Esophagus squamous epithelium (tissue), 4 donors: ENCODE data around the gene COMMD6.

Experiments used
- CTCF ChIP-seq, 6 experiments: fragments of 450-650 bp in 4 of 6; fragments of 200-600 bp in 2 of 6; sonication (generic) in 2 of 6; IDR thresholded peaks; one replicate each; pipeline ENCODE4 v1.5.1; 2016 to 2019; ENCODE audit warnings: antibody characterized with exemption in 6 of 6, mild to moderate bottlenecking in 4 of 6, moderate library complexity in 4 of 6
- POLR2A ChIP-seq, 4 donors: fragments of 450-650 bp; IDR thresholded peaks; one replicate each; pipeline ENCODE4 v1.6.1; 2017; ENCODE audit warnings: antibody characterized with exemption in 4 of 4, mild to moderate bottlenecking in 4 of 4, moderate library complexity in 3 of 4

- TF ChIP-seq CTCF (IDR thresholded peaks at IDR 0.05) (no peak), POLR2A (IDR thresholded peaks at IDR 0.05) (no peak)
Measured at GRCh38 chr13:75554464-75554863, 16.8 kb upstream of the COMMD6 start.
